GM19099 (cell line): Measurements from ENCODE around the gene USP6.

Source experiments
- POLR2A ChIP-seq: IDR thresholded peaks from 3 replicates; pipeline ENCODE4 v1.6.1; 2011; ENCODE audit warnings: low read depth; ENCODE audit not compliant: insufficient read length; ENCODE audit errors: extremely low read depth

The USP6 gene

DNA sequence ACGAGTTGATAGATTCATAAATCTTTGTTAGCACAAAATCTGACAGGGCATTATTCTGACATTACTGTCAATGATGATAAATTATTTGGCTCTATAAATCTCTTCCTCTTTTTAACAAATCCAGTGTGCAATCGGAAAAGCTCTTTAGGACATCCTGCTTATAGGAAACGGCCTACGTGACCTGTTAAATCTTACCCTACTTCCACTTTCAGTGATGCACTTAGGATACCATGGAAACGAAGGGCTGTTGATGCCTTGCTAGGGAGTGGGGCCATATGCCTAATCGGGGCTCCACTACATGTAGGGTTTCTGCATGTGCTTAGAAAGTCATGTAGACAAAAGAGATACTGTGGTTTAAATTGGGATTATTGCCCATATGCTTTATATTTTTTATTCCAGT is 48.6 kb downstream of the USP6 start:
- no peak for TF ChIP-seq POLR2A

DNA sequence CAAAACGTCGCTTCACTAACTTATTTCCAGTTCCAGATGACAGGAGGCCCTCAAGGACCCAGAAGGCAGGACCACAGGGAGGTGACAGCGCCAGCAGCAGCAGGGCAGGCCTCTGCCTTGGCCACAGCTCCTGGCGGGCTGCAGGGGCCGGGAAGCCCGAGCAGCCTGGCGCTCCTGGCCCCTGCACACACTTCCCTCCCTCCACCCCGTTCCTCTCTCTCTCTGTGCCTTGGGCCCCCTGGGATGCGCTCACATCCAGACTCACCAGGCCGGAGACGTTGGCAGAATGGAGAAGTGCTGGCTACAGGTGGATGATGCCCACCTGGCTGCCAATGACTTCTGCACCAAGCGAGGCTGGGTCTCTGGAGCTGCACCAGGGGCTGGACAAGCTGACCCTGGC is 63.2 kb downstream of the USP6 start:
- TF ChIP-seq POLR2A: no peak

DNA sequence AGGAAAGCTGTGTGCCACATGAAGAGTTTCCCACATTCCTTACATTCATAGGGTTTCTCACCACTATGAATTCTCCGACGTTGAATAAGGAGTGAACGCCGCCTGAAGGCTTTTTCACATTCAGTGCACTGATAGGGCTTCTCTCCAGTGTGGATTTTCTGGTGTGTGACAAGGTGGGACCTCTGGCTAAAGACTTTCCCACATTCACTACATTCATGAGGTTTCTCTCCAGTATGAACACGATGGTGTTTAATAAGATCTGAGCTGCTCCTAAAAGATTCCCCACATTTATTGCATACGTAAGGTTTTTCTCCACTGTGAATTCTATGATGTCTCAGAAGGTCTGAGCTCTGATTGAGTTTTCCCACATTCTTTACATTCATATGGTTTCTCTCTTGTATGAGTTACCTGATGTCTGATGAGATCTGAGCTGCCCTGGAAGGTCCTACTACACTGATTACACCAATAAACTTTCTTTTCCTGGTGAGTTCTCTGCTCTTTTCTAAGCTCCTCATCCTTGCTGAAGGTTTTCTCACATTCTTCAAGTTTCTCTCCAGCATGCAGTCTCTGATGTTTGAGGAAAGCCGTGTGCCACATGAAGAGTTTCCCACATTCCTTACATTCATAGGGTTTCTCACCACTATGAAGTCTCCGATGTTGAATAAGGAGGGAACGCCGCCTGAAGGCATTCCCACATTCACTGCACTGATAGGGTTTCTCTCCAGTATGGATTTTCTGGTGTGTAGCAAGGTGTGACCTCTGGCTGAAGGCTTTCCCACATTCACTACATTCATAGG is 65.9 kb downstream of the USP6 start:
- TF ChIP-seq POLR2A: no peak

GRCh38 chr17:5182597-5183409 is 67.0 kb downstream of the USP6 start:
- TF ChIP-seq POLR2A: no peak

DNA sequence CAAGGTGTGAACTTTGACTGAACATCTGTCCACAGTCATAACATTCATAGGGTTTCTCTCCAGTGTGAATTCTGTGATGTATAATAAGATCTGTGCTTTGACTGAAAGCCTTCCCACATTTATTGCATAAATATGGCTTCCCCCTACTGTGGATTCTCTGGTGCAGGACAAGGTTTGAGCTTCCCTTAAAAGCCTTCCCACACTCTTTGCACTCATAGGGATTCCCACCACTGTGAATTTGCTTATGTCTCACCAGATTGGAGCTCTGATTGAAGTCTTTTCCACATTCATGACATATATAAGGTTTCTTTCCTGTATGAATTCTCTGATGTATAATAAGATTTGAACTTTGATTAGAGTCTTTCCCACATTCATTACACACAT is 67.6 kb downstream of the USP6 start:
- no peak for TF ChIP-seq POLR2A

DNA sequence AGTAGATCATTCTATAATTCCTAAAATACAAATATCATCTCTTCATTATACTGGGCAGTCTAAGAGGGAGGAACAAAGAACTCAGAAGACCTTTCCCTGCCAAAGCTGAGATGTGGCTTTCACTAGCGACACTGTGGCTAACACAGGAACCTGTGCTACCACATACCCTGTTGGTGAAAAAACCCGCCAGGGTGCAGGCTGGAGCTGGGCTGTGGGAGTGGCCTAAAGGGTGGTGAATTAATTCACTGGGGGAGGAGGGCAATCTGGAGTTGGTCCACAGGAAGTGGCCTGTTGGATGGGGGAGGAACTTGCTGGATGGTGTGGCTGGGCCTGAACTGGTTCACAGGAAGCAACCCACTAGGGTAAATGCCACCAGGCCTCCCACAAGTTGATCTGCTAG is 68.5 kb downstream of the USP6 start:
- TF ChIP-seq POLR2A: no peak

DNA sequence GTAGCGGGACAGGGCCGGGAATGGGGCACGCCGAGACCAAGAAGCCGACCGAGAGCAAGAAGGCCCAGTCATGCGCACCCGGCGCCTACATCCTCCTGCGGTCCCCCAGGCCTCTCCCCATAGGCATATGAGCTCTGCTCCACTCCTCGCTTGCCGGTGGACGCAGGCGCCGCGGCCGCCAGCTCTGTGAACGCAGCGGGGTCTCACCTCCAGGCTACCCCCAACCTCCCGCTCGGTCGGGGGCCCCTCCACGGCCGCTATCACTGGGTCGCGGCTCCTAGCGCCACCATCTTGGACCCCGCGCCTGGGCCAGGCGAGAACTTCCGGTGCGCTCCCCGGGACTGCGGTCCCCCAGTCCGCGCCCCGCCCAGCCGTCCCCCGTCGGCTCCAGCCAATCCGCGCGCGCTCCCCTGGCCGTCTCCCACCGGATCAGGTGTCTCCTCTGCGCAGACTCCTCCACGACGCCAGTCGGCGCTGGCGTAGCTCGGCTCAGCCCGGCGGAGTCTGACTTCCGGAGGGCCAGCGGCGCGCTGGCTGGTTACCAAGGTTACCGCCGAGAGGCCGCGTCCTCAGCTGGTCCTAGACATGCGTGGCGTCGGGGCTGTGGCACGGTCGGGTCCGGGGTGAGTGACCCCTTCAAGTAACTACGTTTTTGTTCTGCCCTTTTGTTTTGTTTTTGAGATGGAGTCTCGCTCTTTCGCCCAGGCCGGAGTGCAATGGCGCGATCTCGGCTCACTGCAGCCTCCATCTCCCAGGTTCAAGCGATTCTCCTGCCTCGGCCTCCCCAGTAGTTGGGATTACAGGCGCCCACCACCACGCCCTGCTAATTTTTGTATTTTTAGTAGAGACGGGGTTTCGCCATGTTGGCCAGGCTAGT is 75.9 kb downstream of the USP6 start, which contains the start of gene ZNF594:
TSS of gene ZNF594 (minus strand) at position 328 of the 877 bp plus-strand sequence. CDS start 7,612 bp downstream, outside the sequence.
- TF ChIP-seq POLR2A: peak; percentile 92

- no peak for TF ChIP-seq POLR2A
Measured at GRCh38 chr17:5194346-5194745, 78.5 kb downstream of the USP6 start.

DNA sequence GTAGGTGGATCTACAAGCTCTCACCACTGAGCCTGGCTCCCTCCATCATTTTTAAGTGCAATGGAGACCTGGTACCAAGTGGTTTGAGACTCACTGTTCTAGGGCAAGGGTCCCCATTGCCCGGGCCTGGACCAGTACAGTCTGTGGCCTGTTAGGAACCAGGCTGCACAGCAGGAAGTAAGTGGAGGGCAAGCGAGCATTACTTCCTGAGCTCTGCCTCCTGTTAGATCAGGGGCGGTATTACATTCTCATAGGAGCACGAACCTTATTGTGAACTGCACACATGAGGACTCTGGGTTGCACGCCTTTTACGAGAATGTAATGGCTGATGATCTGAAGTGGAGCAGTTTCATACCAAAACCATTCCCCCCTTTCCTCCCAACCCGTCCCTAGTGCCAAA is 82.6 kb downstream of the USP6 start:
- TF ChIP-seq POLR2A: peak; percentile 23

DNA sequence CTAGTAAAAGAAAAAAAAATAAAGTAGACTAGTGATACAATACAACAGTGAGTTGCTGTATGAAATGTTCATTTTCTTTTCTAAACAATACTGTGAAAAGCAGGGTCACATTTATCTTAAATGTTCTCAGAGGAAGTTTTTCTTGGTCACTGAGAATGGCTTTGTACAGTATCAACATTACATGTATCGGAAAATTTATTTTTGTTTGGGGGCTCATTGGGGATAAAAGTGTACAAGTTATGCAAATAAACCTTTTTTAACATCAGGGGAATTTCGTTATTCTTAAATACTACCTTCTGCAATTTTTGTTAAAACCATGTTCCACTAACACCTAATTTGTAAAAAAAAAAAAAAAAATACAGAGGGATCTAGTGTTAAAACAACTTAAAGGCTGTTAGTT is 84.5 kb downstream of the USP6 start:
- no peak for TF ChIP-seq POLR2A

- TF ChIP-seq POLR2A: no peak
Measured at GRCh38 chr17:5201011-5201410, 85.2 kb downstream of the USP6 start.

DNA sequence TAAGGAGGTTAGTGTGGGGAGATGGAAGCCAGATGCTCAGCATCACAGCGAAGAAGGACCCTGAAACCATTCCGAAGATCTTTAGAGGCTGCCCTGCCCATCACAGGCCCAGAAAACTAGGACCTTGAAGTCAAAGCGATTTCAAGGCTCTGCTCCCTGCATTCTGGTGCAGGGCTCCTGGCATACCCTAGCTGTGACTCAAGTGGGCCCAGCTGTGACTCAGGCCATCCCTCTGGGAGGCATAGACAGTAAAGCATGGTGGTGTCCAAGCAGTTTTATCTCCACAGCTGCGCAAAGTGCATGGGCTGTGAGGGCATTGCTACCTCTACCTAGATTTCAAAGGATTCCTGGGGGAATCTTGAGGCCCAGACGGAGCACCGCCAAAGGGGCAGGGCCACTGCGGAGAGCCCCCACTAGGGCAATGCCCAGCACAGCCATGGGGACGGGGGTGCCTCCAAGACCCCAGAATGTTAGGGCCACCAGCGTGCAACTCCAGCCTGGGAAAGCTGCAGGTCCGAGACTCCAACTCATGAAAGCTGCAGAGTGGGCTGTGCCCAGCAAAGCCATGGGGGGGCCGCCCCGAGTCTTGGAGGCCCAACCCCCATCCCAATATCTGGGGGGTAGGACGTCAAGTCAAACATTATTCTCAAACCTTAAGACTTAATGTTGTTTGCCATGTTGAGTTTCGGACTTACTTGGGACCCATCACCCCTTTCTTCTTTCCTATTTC is 87.5 kb downstream of the USP6 start:
- TF ChIP-seq POLR2A: no peak

DNA sequence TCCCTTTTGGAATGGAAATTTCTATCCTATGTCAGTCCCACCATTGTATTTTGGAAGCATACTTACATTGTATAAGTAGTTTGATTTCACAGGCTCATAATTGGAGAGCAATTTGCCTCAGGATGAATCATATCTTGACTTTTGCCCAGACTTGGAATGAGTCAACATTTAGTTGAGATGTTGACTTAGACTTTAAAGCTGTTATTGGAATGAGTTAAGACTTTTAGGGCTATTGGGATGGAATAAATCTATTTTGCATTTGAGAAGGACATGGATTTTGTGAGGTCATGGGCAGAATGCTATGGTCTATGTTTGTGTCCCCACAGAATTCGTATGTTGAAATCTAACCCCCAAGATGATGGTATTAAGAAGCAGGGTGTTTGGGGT is 88.1 kb downstream of the USP6 start:
- no peak for TF ChIP-seq POLR2A

DNA sequence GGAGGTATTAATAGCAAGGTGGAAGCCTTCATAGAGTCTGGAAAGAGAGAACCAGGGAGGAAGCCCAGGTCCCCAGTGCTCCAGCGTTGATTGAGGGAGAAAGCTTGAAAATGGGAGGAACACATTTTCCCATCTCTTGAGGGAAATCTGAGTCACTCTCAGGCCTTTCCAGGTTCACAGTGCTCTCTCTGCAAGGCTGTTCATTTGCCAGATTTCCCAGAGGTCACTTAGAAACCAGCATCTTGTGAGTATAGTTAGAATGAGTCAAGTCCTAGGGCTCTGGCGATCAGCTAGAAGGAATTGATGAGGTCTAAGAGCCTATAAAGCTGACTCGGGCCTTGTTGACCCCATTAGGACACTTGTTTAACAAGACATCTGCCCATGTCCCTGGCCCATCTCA is 93.6 kb downstream of the USP6 start:
- no peak for TF ChIP-seq POLR2A
